Measurements from ENCODE around the gene CXCL8. TPM values are rescaled to one million over a fixed set of nuclear protein-coding genes. Genes with fewer than 3 reads are reported as not detected.

CXCL8 gene
- total and polyA plus RNA-seq, 9 of the 15 experiments (the other 6 are each of a cell fraction or from before 2014, with no cell fraction given) = 1.6 to 7.7 (median 3.3) TPM

DNA sequence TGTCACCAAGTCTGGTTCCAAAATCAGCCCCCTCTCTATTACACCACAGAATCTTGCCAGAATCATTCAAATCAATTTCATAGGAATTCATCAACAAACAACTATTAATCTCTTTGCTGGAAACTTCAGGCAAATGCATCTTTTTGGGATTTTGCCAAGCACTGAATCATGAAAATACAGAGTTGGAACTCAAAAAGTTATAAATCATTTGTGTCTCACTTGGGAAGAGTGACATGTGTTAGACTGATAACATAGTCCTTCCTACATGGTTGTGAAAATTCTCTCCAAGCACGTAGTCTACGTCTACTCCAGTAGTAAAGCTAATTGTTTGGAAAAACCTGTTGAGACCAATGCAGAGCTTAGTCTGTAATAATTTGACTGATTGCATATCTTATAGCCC is 19.0 kb downstream of the CXCL8 start (continued):
- peak; percentile 92 for TF ChIP-seq NFIC (IDR thresholded peaks at IDR 0.05)
- peak; percentile 74 for TF ChIP-seq ARID1B (IDR thresholded peaks at IDR 0.05)
- TF ChIP-seq MEIS2 (IDR thresholded peaks at IDR 0.05; ENCODE audit: partially characterized antibody) = peak; percentile 99
- 0 out of 2 replicates have a peak, but pooled peaks have one; percentile 30 for TF ChIP-seq TEAD4 (IDR thresholded peaks at IDR 0.05; ENCODE audit: low read length)
- no peak for TF ChIP-seq TEAD4 (CRISPR knock-in tag; IDR thresholded peaks at IDR 0.05; ENCODE audit: borderline replicate concordance)
- peak; percentile 74 for TF ChIP-seq SMARCA4 (IDR thresholded peaks at IDR 0.05)
- no peak for TF ChIP-seq RUNX1 (IDR thresholded peaks at IDR 0.05; ENCODE audit: low read depth)
- TF ChIP-seq RCOR1 (IDR thresholded peaks at IDR 0.05; ENCODE audit: borderline replicate concordance in 1 of 2, low read depth in 2 of 2, low read length in 2 of 2) = peak in 1 of 2 experiments; percentile 25; a peak in 1 of 4 replicates
- TF ChIP-seq TRIM24 (IDR thresholded peaks at IDR 0.05) = 0 out of 4 replicates have a peak, but pooled peaks of 1 of the 2 experiments have one; percentile 21

DNA sequence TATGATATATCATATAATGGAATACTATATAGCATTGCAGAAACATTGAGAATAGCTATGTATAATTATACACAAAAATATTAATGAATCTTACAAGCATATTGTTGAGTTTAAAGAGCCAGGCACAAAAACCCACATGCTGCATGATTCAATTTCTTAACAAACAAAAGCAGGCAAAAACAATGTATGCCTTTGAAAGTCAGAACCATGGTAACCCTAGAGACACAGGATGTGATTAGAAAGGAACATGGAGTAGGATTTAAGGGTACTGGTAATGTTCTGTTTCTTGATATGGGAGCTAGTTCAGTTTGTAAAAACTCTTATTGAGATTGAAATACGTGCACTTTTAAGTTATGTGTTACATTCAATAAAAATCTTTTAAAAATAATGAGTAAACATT is 21.5 kb downstream of the CXCL8 start:
- ATAC-seq (no peak), DNase-seq (ENCODE audit: extremely low read depth in 1 of 4, low spot score in 3 of 4) (no peak), FAIRE-seq (no peak)
- CTCF ChIA-PET (ENCODE audit: low intra/inter-chr PET ratio) = no interaction called here
- no TSS peak for BruUV-seq (replicated peaks)
- TF ChIP-seq NFXL1 (CRISPR knock-in tag; IDR thresholded peaks at IDR 0.05) (no peak), CCNT2 (IDR thresholded peaks at IDR 0.05; ENCODE audit: borderline replicate concordance, extremely low read depth, insufficient read length, low read depth, low read length) (no peak)
- in situ Hi-C loops (cut with MboI) (no loop called here), intact Hi-C loops (cut with micrococcal nuclease) (no loop called here)
- Histone ChIP-seq H3K79me2 (ENCODE audit: control insufficient read depth, insufficient read depth, low read length) (no peaks in the 10 kb centered on the region), H3K4me2 (ENCODE audit: insufficient read depth, low read length) (no peak overlapping the region), H2AFZ (ENCODE audit: low read depth, low read length) (peak overlapping the region; percentile 68; the same call in 1 of the 2 replicates), H3K4me1 (replicated peaks in 1 of 2; ENCODE audit: control insufficient read depth in 2 of 2, insufficient read depth in 2 of 2, low read length in 2 of 2) (peaks cover 0 to 5% of the 10 kb centered on the region in 2 experiments; a peak in 2 of 5 replicates), H4K20me1 (replicated peaks; ENCODE audit: control insufficient read depth, insufficient read depth, low read length) (no peaks in the 10 kb centered on the region), H3K27me3 (ENCODE audit: control insufficient read depth in 2 of 2, insufficient read depth in 2 of 2, low read length in 2 of 2) (no peaks in the 10 kb centered on the region), H3K9me3 (replicated peaks; ENCODE audit: control insufficient read depth, insufficient read depth, low read depth, low read length) (no peaks in the 10 kb centered on the region), H3K36me3 (ENCODE audit: control insufficient read depth, insufficient read depth, low read length) (no peaks in the 10 kb centered on the region), H3K27ac (ENCODE audit: extremely low read depth, low read depth, low read length) (no peak overlapping the region), H3K9me1 (ENCODE audit: control insufficient read depth, insufficient read depth, low read length) (no peaks in the 10 kb centered on the region), H3K9ac (ENCODE audit: insufficient read depth in 1 of 2, low read depth in 2 of 2, low read length in 2 of 2) (no peak overlapping the region), H3K4me3 (no peak overlapping the region)
- WGBS (ENCODE audit: insufficient coverage, low coverage, missing lambda C conversion rate) = 47% methylated on average over 1 of the region's 1 CpG
- POLR2A ChIA-PET = interaction anchor here (1.5 to 2.4 kb wide), 2 partner anchors 12 to 15 kb away, joined by 4 to 8 read pairs; no protein-coding TSS in a partner anchor
